ENCODE measurements around the gene CD200.

DNA sequence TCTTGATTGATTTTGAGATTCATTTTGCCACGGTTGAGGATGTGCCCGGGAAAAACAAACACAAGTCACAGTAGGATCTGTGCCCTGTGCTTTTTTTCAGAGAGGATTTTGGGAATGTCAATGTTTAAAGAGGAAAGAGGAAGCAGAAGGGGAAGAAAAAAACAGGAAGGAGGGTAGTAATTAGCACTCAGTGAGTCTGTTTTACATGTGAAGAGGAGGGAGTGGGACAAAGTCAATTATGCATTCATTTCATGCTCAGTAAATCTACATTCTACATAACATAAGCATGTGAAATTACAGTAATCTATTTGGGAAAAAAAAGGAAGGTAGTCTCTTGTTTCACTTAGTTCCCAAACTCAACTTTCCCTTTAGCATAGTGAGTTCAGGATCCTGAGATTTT is 18.3 kb upstream of the CD200 start:
- TF ChIP-seq, protein P1, sequence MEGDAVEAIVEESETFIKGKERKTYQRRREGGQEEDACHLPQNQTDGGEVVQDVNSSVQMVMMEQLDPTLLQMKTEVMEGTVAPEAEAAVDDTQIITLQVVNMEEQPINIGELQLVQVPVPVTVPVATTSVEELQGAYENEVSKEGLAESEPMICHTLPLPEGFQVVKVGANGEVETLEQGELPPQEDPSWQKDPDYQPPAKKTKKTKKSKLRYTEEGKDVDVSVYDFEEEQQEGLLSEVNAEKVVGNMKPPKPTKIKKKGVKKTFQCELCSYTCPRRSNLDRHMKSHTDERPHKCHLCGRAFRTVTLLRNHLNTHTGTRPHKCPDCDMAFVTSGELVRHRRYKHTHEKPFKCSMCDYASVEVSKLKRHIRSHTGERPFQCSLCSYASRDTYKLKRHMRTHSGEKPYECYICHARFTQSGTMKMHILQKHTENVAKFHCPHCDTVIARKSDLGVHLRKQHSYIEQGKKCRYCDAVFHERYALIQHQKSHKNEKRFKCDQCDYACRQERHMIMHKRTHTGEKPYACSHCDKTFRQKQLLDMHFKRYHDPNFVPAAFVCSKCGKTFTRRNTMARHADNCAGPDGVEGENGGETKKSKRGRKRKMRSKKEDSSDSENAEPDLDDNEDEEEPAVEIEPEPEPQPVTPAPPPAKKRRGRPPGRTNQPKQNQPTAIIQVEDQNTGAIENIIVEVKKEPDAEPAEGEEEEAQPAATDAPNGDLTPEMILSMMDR (IDR thresholded peaks at IDR 0.05) = no peak
- TF ChIP-seq POLR2A (IDR thresholded peaks at IDR 0.05) (no peak), POLR2AphosphoS5 (IDR thresholded peaks at IDR 0.05) (no peak)

All from suprapubic skin (tissue), 4 donors.